ENCODE results near the gene ACTL6B.

DNA sequence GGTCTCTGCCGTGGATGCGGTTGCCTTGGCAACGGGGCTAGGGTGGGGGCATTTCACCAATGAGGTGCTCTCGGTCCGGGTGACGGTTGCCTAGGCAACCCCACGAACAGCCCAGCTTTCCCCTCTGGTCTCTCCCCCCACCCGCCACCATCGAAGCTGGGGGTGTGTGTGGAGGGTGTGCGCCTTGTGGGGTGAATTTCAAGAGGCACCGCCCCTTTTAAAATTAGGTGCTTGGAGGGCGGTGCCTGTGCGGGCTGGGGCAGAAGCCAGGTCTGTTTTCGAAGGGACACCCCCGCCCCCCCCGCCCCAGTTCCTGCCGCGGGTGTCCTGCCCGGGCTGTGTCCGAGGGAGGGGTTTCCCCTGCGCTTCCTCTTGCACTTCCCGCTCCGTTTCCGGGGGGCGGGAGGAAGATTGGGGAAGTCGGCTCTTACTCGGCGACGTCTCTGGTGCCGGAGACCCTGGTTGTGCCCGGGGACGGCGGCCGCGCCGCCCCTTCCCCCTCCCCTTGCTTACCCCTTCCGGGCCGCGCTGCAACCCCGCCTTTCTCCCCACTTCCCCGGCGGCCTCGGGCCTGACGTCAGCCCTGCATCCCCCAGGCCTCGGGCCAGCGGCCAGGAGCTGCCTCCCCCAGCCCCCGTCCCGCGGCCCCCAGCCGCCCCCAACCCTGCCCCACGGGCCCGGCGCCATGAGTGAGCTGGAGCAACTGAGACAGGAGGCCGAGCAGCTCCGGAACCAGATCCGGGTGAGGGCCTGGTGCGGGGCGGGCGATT lies 19.5 kb upstream of the ACTL6B start:
- TF ChIP-seq, protein P1, sequence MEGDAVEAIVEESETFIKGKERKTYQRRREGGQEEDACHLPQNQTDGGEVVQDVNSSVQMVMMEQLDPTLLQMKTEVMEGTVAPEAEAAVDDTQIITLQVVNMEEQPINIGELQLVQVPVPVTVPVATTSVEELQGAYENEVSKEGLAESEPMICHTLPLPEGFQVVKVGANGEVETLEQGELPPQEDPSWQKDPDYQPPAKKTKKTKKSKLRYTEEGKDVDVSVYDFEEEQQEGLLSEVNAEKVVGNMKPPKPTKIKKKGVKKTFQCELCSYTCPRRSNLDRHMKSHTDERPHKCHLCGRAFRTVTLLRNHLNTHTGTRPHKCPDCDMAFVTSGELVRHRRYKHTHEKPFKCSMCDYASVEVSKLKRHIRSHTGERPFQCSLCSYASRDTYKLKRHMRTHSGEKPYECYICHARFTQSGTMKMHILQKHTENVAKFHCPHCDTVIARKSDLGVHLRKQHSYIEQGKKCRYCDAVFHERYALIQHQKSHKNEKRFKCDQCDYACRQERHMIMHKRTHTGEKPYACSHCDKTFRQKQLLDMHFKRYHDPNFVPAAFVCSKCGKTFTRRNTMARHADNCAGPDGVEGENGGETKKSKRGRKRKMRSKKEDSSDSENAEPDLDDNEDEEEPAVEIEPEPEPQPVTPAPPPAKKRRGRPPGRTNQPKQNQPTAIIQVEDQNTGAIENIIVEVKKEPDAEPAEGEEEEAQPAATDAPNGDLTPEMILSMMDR (optimal IDR thresholded peaks at IDR 0.05 in 1 of 3, IDR thresholded peaks at IDR 0.05 in 1 of 3, conservative IDR thresholded peaks at IDR 0.05 in 1 of 3; ENCODE audit: extremely low read depth in 1 of 3, insufficient read depth in 2 of 3, low read length in 3 of 3) = no peak
- TF ChIP-seq EZH2 (IDR thresholded peaks at IDR 0.05; ENCODE audit: low read length) = no peak
